ENCODE measurements around the gene CSK. TPM values are rescaled to one million over a fixed set of nuclear protein-coding genes. Genes with fewer than 3 reads are reported as not detected.

CSK gene
- total RNA-seq, 1 experiment from 2014 or later: 82.6 TPM

GRCh38 chr15:74824976-74825375, 43.1 kb downstream of the CSK start:
- Mint-ChIP-seq H3K36me3 (ENCODE audit: insufficient read depth, unreplicated experiment) (no peaks in the 10 kb centered on the region), H3K27me3 (ENCODE audit: unreplicated experiment) (peaks cover 73% of the 10 kb centered on the region), H3K4me3 (ENCODE audit: low read depth, unreplicated experiment) (no peak overlapping the region), H3K9me3 (ENCODE audit: low read depth, unreplicated experiment) (no peaks in the 10 kb centered on the region), H3K4me1 (ENCODE audit: low read depth, unreplicated experiment) (no peaks in the 10 kb centered on the region), H3K27ac (ENCODE audit: unreplicated experiment) (no peak overlapping the region)
- no peak for DNase-seq
- CTCF ChIA-PET: no interaction called here
- BruUV-seq (replicated peaks): no TSS peak
- no peak for TF ChIP-seq CTCF (IDR thresholded peaks at IDR 0.05; ENCODE audit: unreplicated experiment)
- intact Hi-C loops (cut with micrococcal nuclease; ENCODE audit: unreplicated experiment): no loop called here

- no peaks in the 10 kb centered on the region for H3K4me1 Mint-ChIP-seq (ENCODE audit: low read depth, unreplicated experiment)
- CTCF ChIA-PET: interaction anchor here (0.7 to 0.8 kb wide), 2 partner anchors 17 to 26 kb away, joined by 3 read pairs; no protein-coding TSS in a partner anchor
- H3K9me3 Mint-ChIP-seq (ENCODE audit: low read depth, unreplicated experiment): no peaks in the 10 kb centered on the region
- no peak overlapping the region for H3K27ac Mint-ChIP-seq (ENCODE audit: unreplicated experiment)
- no peak for DNase-seq
- no peak overlapping the region for H3K4me3 Mint-ChIP-seq (ENCODE audit: low read depth, unreplicated experiment)
- intact Hi-C loops (cut with micrococcal nuclease; ENCODE audit: unreplicated experiment): no loop called here
- H3K27me3 Mint-ChIP-seq (ENCODE audit: unreplicated experiment): peaks cover 82% of the 10 kb centered on the region
- BruUV-seq (replicated peaks): no TSS peak
- no peak for TF ChIP-seq CTCF (IDR thresholded peaks at IDR 0.05; ENCODE audit: unreplicated experiment)
- H3K36me3 Mint-ChIP-seq (ENCODE audit: insufficient read depth, unreplicated experiment): no peaks in the 10 kb centered on the region
Measured at GRCh38 chr15:74825866-74826265, 44.0 kb downstream of the CSK start.

GRCh38 chr15:74826364-74826819, 44.5 kb downstream of the CSK start, which contains the start of gene CPLX3:
Gene CPLX3, plus strand, starts transcription at chr15:74826627. Its CDS starts 77 bp downstream, at chr15:74826704.
- H3K4me1 Mint-ChIP-seq (ENCODE audit: low read depth, unreplicated experiment): no peaks in the 10 kb centered on the region
- DNase-seq: peak; percentile 50
- H3K36me3 Mint-ChIP-seq (ENCODE audit: insufficient read depth, unreplicated experiment): no peaks in the 10 kb centered on the region
- no peak for TF ChIP-seq CTCF (IDR thresholded peaks at IDR 0.05; ENCODE audit: unreplicated experiment)
- CTCF ChIA-PET: interaction anchor here (0.8 kb wide), 1 partner anchor 27 kb away, joined by 3 read pairs; no protein-coding TSS in a partner anchor
- BruUV-seq (replicated peaks): no TSS peak
- no peak within 1 kb of the TSS for H3K4me3 Mint-ChIP-seq (ENCODE audit: low read depth, unreplicated experiment)
- no peak within 1 kb of the TSS for H3K27ac Mint-ChIP-seq (ENCODE audit: unreplicated experiment)
- intact Hi-C loops (cut with micrococcal nuclease; ENCODE audit: unreplicated experiment): no loop called here
- H3K27me3 Mint-ChIP-seq (ENCODE audit: unreplicated experiment): peaks cover 83% of the 10 kb centered on the region
- H3K9me3 Mint-ChIP-seq (ENCODE audit: low read depth, unreplicated experiment): no peaks in the 10 kb centered on the region

GRCh38 chr15:74826921-74827320, 45.0 kb downstream of the CSK start:
- intact Hi-C loops (cut with micrococcal nuclease; ENCODE audit: unreplicated experiment): no loop called here
- H3K27me3 Mint-ChIP-seq (ENCODE audit: unreplicated experiment): peaks cover 83% of the 10 kb centered on the region
- no TSS peak for BruUV-seq (replicated peaks)
- H3K27ac Mint-ChIP-seq (ENCODE audit: unreplicated experiment): no peak overlapping the region
- no peaks in the 10 kb centered on the region for H3K36me3 Mint-ChIP-seq (ENCODE audit: insufficient read depth, unreplicated experiment)
- CTCF ChIA-PET: no interaction called here
- DNase-seq: no peak
- no peak overlapping the region for H3K4me3 Mint-ChIP-seq (ENCODE audit: low read depth, unreplicated experiment)
- no peaks in the 10 kb centered on the region for H3K9me3 Mint-ChIP-seq (ENCODE audit: low read depth, unreplicated experiment)
- no peaks in the 10 kb centered on the region for H3K4me1 Mint-ChIP-seq (ENCODE audit: low read depth, unreplicated experiment)
- no peak for TF ChIP-seq CTCF (IDR thresholded peaks at IDR 0.05; ENCODE audit: unreplicated experiment)

All from Calu3 (cell line).